ENCODE results near the gene EPB41L4B. TPM values are rescaled to one million over a fixed set of nuclear protein-coding genes. Genes with fewer than 3 reads are reported as not detected.
"Not testable (repeated sequence)": the region's sequence is repeated elsewhere in the genome, so short reads cannot be mapped to it uniquely, and the experiment has no call there.

EPB41L4B gene
- total RNA-seq, 2 experiments from 2014 or later: 0.74 TPM

- peaks cover 15% of the 10 kb centered on the region for H3K9me3 Mint-ChIP-seq
- DNase-seq: no peak
- no peak overlapping the region for H3K4me3 Mint-ChIP-seq
- no peaks in the 10 kb centered on the region for H3K27me3 Mint-ChIP-seq
- no peaks in the 10 kb centered on the region for H3K4me1 Mint-ChIP-seq
- H3K36me3 Mint-ChIP-seq: peaks cover 2% of the 10 kb centered on the region
- H3K27ac Mint-ChIP-seq: no peak overlapping the region
Observed at GRCh38 chr9:109156708-109157107, 164.2 kb downstream of the EPB41L4B start.

GRCh38 chr9:109150925-109151545, 169.8 kb downstream of the EPB41L4B start:
- H3K4me3 Mint-ChIP-seq: no peak overlapping the region
- no peak overlapping the region for H3K27ac Mint-ChIP-seq
- peaks cover 15% of the 10 kb centered on the region for H3K9me3 Mint-ChIP-seq
- peaks cover 2% of the 10 kb centered on the region for H3K36me3 Mint-ChIP-seq
- no peaks in the 10 kb centered on the region for H3K4me1 Mint-ChIP-seq
- no peak for DNase-seq
- H3K27me3 Mint-ChIP-seq: no peaks in the 10 kb centered on the region

GRCh38 chr9:109149722-109150121, 171.1 kb downstream of the EPB41L4B start:
- no peak for DNase-seq
- H3K9me3 Mint-ChIP-seq: peaks cover 15% of the 10 kb centered on the region
- H3K27me3 Mint-ChIP-seq: no peaks in the 10 kb centered on the region
- H3K4me1 Mint-ChIP-seq: no peaks in the 10 kb centered on the region
- H3K27ac Mint-ChIP-seq: no peak overlapping the region
- no peak overlapping the region for H3K4me3 Mint-ChIP-seq
- peaks cover 2% of the 10 kb centered on the region for H3K36me3 Mint-ChIP-seq

GRCh38 chr9:109149089-109149488, 171.8 kb downstream of the EPB41L4B start:
- H3K27ac Mint-ChIP-seq: no peak overlapping the region
- H3K27me3 Mint-ChIP-seq: no peaks in the 10 kb centered on the region
- H3K4me3 Mint-ChIP-seq: no peak overlapping the region
- peaks cover 13% of the 10 kb centered on the region for H3K9me3 Mint-ChIP-seq
- peaks cover 2% of the 10 kb centered on the region for H3K36me3 Mint-ChIP-seq
- H3K4me1 Mint-ChIP-seq: peaks cover 2% of the 10 kb centered on the region
- DNase-seq: no peak

- H3K36me3 Mint-ChIP-seq: no peaks in the 10 kb centered on the region
- no peak for DNase-seq
- H3K4me1 Mint-ChIP-seq: peaks cover 6% of the 10 kb centered on the region
Observed at GRCh38 chr9:109145051-109145450, 175.8 kb downstream of the EPB41L4B start.

GRCh38 chr9:109143881-109144562, 176.8 kb downstream of the EPB41L4B start:
- peak; percentile 3 for DNase-seq

More at GRCh38 chr9:109145051-109145450, 175.8 kb downstream of the EPB41L4B start:
- no peaks in the 10 kb centered on the region for H3K9me3 Mint-ChIP-seq
- no peak overlapping the region for H3K4me3 Mint-ChIP-seq
- H3K27ac Mint-ChIP-seq: no peak overlapping the region
- no peaks in the 10 kb centered on the region for H3K27me3 Mint-ChIP-seq

GRCh38 chr9:109141375-109141774, 179.5 kb downstream of the EPB41L4B start:
- Mint-ChIP-seq H3K9me3 (no peaks in the 10 kb centered on the region), H3K4me1 (peaks cover 6% of the 10 kb centered on the region), H3K27me3 (no peaks in the 10 kb centered on the region), H3K36me3 (no peaks in the 10 kb centered on the region), H3K27ac (no peak overlapping the region), H3K4me3 (no peak overlapping the region)
- no peak for DNase-seq

More at GRCh38 chr9:109143881-109144562, 176.8 kb downstream of the EPB41L4B start:
- no peaks in the 10 kb centered on the region for H3K27me3 Mint-ChIP-seq
- no peak overlapping the region for H3K4me3 Mint-ChIP-seq
- no peaks in the 10 kb centered on the region for H3K36me3 Mint-ChIP-seq
- no peaks in the 10 kb centered on the region for H3K9me3 Mint-ChIP-seq
- H3K27ac Mint-ChIP-seq: no peak overlapping the region
- H3K4me1 Mint-ChIP-seq: peaks cover 6% of the 10 kb centered on the region

- Mint-ChIP-seq H3K9me3 (no peaks in the 10 kb centered on the region), H3K27me3 (no peaks in the 10 kb centered on the region), H3K36me3 (no peaks in the 10 kb centered on the region), H3K4me1 (peaks cover 6% of the 10 kb centered on the region), H3K27ac (no peak overlapping the region), H3K4me3 (no peak overlapping the region)
- no peak for DNase-seq
Observed at GRCh38 chr9:109139851-109140250, 181.0 kb downstream of the EPB41L4B start.

GRCh38 chr9:109138421-109138820, 182.4 kb downstream of the EPB41L4B start:
- Mint-ChIP-seq H3K36me3 (no peaks in the 10 kb centered on the region), H3K27ac (no peak overlapping the region), H3K4me3 (no peak overlapping the region), H3K4me1 (no peaks in the 10 kb centered on the region), H3K27me3 (no peaks in the 10 kb centered on the region), H3K9me3 (no peaks in the 10 kb centered on the region)
- no peak for DNase-seq

GRCh38 chr9:109134167-109134578, 186.7 kb downstream of the EPB41L4B start:
- Mint-ChIP-seq H3K36me3 (no peaks in the 10 kb centered on the region), H3K9me3 (no peaks in the 10 kb centered on the region), H3K4me3 (no peak overlapping the region), H3K27me3 (no peaks in the 10 kb centered on the region), H3K27ac (no peak overlapping the region), H3K4me1 (no peaks in the 10 kb centered on the region)
- DNase-seq: no peak

- Mint-ChIP-seq H3K27ac (no peak overlapping the region), H3K4me3 (no peak overlapping the region), H3K9me3 (no peaks in the 10 kb centered on the region), H3K36me3 (no peaks in the 10 kb centered on the region), H3K4me1 (no peaks in the 10 kb centered on the region), H3K27me3 (no peaks in the 10 kb centered on the region)
- DNase-seq: no peak
Observed at GRCh38 chr9:109133533-109133932, 187.3 kb downstream of the EPB41L4B start.

GRCh38 chr9:109132567-109133021, 188.3 kb downstream of the EPB41L4B start:
- Mint-ChIP-seq H3K4me1 (no peaks in the 10 kb centered on the region), H3K27ac (no peak overlapping the region), H3K27me3 (no peaks in the 10 kb centered on the region), H3K36me3 (no peaks in the 10 kb centered on the region), H3K4me3 (no peak overlapping the region), H3K9me3 (no peaks in the 10 kb centered on the region)
- no peak for DNase-seq

- Mint-ChIP-seq H3K9me3 (no peaks in the 10 kb centered on the region), H3K36me3 (no peaks in the 10 kb centered on the region), H3K27ac (no peak overlapping the region), H3K4me1 (no peaks in the 10 kb centered on the region), H3K4me3 (no peak overlapping the region), H3K27me3 (no peaks in the 10 kb centered on the region)
- DNase-seq: no peak
Observed at GRCh38 chr9:109129470-109130197, 191.2 kb downstream of the EPB41L4B start.

GRCh38 chr9:109126671-109127070, 194.2 kb downstream of the EPB41L4B start:
- H3K9me3 Mint-ChIP-seq, DNase-seq, H3K27ac Mint-ChIP-seq, H3K36me3 Mint-ChIP-seq, H3K4me1 Mint-ChIP-seq, H3K27me3 Mint-ChIP-seq, H3K4me3 Mint-ChIP-seq: not testable (repeated sequence)

GRCh38 chr9:109124121-109124520, 196.7 kb downstream of the EPB41L4B start:
- no peaks in the 10 kb centered on the region for H3K36me3 Mint-ChIP-seq
- peaks cover 6% of the 10 kb centered on the region for H3K4me1 Mint-ChIP-seq
- H3K9me3 Mint-ChIP-seq: no peaks in the 10 kb centered on the region
- no peaks in the 10 kb centered on the region for H3K27me3 Mint-ChIP-seq
- no peak overlapping the region for H3K4me3 Mint-ChIP-seq
- no peak overlapping the region for H3K27ac Mint-ChIP-seq
- no peak for DNase-seq
